Limb (tissue), 2 donors: ENCODE data around the gene UBE2O.
A peak's percentile ranks its signal among the peaks of the same experiment; 100 is the strongest.

Source experiments
- DNase-seq, 2 donors: peaks; one replicate each; pipeline ENCODE4 v3.0.0-alpha.2; 2016; ENCODE audit errors: extremely low spot score in 2 of 2

Gene UBE2O

DNA sequence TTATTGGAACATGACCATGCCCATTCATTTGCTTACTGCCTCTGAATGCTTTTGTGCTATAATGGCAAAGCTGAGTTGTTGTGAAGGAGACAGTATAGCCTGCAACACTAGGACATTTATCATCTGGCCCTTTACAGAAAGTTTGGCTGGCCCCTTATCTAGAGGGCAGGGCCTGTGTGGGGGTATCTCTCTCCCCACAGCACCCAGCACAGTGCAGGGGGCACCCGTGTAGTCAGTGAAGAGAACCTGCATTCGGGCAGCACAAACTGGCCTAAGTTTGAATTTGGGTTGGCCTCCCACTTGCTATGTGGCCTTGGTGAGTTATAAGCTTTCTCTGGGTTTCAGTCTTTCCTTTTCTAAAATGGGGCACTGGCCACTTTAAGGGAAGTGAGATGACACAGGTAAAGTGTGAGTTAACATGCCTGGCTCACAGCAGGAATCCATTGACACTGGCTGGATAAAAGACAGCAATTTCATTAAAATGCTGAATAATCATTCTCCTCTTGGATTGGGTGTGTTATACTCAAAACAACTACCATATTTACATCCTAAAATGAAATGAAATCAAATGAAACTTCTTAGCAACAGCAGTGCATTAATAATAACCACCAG lies 12.1 kb downstream of the UBE2O start:
- DNase-seq: no peak

DNA sequence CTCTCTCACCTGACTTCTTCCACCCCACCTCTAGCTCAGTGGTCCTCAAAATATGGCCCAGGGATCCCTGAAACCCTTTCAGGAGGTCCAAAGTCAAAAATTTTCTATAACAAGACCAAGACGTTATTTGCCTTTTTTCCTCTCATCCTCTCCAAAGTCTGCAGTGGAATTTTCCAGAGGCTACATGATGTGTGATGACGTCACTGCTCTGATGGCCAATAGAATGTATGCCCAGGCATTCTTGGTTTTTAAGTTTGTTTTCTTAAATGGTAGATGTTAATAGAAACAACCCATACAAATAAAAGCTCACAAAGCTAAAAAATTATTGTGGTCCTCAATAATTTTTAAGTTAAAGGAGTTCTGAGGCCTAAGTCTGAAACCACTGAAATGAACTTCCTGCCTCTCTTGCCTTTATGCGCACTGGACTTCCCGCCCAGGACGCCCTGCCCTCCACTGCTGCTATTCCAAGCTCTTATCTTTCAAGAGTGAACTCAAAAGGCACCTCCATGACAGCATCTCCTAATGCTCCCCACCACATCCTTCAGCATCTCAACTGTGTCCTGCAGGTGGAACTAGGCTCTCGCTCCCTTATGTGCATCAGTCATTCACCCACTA lies 13.5 kb downstream of the UBE2O start:
- DNase-seq: no peak

GRCh38 chr17:76438906-76439305 lies 14.0 kb downstream of the UBE2O start:
- no peak for DNase-seq

GRCh38 chr17:76437467-76438402 lies 15.2 kb downstream of the UBE2O start:
- DNase-seq: no peak

GRCh38 chr17:76435751-76436150 lies 17.2 kb downstream of the UBE2O start:
- DNase-seq: no peak

GRCh38 chr17:76434870-76435269 lies 18.1 kb downstream of the UBE2O start:
- no peak for DNase-seq

DNA sequence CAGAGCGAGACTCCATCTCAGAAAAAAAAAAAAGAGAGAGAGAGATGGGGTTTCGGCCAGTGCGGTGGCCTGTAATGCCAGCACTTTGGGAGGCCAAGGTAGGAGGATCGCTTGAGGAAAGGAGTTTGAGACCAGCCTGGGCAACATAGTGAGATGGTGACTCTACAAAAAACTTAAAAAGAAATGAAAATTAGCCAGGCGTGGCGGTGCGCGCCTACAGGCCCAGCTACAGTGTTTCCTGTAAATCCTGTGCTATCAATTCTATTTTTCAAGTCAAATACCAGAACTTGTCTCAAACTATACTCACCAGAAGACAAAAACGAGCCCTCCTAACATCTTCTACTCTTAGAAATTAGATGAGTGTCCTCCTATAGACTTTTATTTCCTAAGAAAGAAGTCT lies 19.3 kb downstream of the UBE2O start:
- no peak for DNase-seq

DNA sequence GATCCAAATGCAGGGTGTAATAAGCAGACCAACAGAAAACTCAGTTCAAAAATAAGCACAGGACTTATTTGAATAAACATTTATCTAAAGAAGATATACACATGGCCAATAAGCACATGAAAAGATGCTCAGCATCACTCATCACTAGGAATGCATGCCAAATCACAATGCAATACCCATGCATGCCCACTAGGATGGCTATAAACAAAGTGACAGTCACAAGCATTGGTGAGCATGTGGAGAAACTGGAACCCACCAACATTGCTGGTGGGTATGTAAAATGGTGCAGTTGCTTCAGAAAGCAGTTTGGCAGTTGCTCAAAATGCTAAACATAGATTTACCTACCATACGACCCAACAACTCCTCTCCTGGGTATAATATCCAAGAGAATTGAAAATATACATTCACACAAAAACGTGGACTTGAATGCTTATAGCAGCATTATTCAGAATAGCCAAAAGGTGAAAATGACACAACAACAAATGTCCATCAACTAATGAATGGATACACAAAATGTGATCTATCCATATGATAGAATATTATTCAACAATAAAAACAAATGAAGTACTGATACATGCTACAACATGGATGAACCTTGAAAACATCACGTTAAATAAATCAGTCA lies 20.1 kb downstream of the UBE2O start:
- no peak for DNase-seq

- no peak for DNase-seq
Observed at GRCh38 chr17:76432004-76432403, 20.9 kb downstream of the UBE2O start.

- DNase-seq: no peak
Observed at GRCh38 chr17:76431509-76431908, 21.4 kb downstream of the UBE2O start.

DNA sequence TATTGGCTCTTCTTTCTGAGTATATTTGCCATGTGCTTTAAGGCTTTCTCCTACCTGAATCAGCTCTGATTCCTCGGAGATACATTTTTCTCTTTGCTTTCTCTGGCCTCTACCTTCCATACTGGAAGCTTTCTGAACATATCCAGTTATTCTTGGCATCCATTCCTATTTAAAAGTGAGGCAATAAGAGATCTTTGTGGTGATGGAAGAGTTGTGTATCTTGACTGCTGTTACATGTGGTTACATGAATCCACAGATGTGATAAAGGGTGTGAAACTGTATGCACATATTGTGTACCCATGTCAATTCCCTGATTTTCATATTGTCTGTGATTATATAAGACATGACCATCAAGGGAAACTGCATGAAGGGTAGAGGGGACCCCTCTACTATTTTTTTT lies 24.4 kb downstream of the UBE2O start:
- DNase-seq: no peak

DNA sequence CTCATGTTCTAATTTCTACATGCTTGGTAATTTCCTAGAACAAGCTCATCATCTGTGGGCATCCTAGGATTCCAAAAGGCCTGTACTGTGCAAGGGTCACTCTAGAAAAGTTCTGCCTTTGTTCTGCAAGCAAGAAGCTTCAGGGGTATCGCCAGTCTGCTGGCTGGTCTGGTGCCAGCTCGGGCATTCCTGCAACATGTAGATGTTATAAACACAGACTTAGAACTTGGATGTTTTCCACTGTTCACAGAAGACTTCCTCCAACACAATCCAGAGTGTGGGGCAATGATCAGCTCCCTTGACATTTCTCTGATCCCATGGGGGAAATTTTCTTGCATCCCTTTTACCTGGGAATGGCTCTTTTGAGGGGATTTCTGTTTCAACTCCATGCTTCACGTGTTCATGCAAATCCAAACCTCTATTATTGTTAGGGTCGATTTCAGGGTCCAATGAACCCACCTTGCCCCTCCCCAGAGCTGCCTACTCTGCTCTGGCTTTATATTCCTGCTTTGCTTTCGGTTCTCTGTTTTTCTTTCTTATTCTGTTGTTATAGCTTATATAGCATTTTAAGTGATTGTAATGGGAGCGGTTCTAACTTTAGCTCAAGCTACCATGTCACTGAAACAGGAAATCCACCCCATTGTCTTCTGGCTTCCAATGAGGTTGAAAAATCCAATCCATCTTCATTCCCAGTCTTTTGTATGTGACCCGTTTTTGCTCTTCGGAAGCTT lies 25.3 kb downstream of the UBE2O start:
- DNase-seq: no peak

DNA sequence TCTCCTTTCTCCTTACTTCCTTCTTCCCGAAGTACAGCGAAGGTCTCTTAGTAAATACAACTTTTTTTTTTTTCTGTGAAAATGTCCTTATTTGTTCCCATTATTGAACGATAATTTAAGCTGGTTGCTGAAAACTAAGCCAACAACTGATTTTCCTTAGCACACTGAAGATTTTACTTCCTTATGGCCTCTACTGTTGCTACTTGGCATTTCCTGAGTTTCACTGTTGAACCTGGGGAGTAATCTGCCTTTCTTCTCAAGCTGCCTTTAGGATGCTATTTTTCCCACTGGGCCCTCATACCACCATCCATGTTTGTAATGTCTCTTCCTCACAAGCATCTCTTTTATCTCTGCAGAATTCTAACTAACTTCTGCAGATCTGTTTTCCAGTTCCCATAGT lies 26.1 kb downstream of the UBE2O start:
- no peak for DNase-seq

GRCh38 chr17:76422860-76423259 lies 30.1 kb downstream of the UBE2O start:
- no peak for DNase-seq

- no peak for DNase-seq
Observed at GRCh38 chr17:76422406-76422805, 30.5 kb downstream of the UBE2O start.

- peak in 1 of 2 donors; percentile 23 for DNase-seq
Observed at GRCh38 chr17:76421044-76421407, 31.9 kb downstream of the UBE2O start.

DNA sequence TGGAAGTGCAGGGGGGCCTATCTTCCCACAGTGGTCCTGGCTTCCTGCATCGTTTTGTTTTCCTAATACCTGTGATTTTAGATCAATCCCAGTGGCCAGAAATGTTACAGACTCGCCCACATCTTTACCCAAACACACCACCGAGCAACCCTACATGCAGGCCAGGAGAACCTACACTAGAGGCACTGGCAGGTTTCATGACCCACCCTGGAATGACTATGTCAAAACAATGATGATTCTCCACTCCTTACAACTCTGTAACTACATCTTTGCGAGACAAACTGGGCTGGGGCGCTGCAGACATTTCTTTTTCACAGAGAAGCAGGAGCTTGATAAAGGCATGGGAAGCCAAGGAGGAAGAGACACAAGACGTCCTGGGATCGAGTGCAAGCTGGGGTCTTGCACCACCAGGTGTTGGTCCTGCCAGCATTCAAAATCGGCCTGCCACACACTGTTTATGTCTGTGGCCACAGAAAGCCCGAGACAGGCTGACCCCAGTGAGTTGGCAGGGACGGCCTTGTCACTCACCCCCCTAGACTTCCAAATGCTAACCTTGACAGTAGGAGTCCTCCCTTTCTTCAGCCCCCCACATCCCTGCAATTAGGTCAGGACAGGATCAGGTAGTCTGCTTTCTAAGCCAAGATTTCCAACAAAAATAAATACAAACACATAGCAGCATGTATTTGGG lies 32.5 kb downstream of the UBE2O start:
- DNase-seq: no peak

- DNase-seq: no peak
Observed at GRCh38 chr17:76419576-76420260, 33.2 kb downstream of the UBE2O start.

GRCh38 chr17:76417499-76418143 lies 35.3 kb downstream of the UBE2O start:
- no peak for DNase-seq

GRCh38 chr17:76416899-76417298 lies 36.1 kb downstream of the UBE2O start:
- no peak for DNase-seq
